Stimulated activated CD4-positive, alpha-beta T cell treated with anti-CD3 and anti-CD28 coated beads, TNF-alpha, amount 100 ng/mL, for 24 hours (primary cell): Measurements from ENCODE around the gene ZIC2.

Experiments used
- DNase-seq, 3 experiments: peaks; one replicate each; pipeline ENCODE4 v3.0.0-alpha.2; 2020; ENCODE audit warnings: low read depth in 3 of 3

Gene ZIC2

DNA sequence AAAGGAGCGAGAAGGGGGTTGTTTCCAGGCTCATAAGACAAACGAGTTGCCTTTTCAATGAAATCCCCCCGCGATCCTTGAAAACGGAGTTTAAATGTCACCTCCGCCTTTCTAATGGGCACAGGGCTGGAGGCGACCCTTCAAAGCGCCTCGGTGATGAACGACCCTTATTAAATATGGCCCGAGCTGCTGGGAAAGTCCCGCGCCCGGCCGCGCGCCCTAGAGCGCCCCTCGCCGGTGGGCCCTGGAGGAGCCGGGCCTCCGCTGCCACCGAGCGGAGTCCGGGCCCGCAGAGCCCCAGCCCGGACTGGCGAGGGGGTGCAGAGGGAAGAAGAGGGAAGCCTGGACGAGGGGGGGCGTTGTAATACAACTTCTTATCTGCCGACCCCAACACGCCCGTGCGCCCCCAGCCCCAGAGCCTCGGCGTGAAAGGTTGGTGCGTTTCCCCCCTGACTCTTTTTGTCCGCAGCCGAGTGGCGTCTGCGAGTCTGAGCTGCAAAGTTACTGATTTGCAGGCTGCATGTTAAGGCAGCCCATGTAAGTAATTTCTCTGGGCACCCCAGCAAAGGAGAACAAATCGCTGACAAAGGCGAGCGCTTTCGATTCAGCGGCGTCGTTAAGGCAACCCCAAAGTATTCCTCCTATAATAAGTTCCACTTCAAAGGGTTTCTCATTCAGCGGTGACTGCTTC, 21.9 kb upstream of the ZIC2 start:
- no peak for DNase-seq

DNA sequence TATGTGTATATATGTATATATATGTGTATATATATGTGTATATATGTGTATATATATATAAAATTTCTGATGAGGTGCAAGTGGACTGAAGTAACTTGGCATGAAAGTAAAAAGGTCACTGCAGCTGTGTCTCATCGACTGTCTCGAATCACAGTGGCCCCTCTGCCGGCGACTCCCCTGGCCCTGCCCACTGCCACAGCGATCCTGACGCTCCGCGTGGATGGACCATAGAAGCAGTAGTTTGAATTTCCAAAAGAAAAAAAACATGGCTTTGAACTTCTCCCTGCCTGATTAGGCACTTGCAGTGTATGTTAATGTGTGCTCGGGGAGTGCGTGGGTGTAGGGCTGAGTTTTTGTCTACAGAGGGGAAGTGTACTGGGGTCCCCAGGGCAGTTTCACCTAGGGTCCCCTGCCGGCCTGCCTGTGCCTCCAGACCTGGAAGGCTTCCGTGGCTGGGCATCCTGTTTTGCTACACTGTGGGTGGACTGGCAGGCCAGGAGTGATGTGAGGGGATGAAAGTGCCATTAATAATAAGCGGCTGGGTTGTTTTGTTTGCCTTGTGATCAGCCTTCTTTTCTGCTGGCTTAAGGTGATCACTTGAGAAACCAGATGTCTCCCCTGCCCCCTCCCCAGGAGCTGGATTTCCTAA, 20.8 kb upstream of the ZIC2 start:
- no peak for DNase-seq

DNA sequence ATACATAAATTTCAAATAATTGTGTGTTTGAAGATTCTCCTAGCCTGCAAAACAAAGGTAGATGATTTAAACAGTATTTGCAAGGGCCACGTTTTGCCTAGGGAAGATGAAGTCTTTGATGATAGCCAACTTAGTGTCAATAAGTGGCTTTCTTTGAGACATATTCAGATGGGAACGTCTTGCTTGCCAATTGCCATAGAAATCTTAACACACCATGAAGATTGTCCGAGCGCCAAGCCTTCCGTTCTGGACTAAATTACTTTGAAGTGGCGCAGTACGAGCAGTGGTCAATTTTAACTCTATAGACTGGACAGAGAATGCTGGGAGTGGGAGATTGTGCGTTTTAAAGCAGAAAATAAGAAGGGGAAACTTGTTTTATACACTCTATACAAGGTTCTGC, 19.9 kb upstream of the ZIC2 start:
- DNase-seq, result no peak

DNA sequence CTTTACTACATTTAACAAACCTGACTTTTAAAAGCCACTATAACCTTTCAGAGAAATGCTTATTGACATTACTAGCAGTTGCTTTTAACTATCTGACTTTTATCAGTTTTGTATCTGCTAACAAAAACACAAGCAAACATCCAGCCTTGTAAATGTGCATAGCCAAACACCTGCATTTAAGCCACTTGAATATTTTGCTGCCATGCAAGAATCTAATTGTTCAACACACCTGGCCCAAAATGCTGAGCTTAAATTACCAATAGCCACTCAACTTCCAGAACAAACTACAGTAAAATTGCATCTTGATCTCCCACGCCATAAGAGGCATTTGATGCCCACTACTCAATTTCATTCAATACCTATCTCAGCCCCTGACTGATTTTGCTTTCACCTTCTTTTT, 19.3 kb upstream of the ZIC2 start:
- DNase-seq, result no peak

DNA sequence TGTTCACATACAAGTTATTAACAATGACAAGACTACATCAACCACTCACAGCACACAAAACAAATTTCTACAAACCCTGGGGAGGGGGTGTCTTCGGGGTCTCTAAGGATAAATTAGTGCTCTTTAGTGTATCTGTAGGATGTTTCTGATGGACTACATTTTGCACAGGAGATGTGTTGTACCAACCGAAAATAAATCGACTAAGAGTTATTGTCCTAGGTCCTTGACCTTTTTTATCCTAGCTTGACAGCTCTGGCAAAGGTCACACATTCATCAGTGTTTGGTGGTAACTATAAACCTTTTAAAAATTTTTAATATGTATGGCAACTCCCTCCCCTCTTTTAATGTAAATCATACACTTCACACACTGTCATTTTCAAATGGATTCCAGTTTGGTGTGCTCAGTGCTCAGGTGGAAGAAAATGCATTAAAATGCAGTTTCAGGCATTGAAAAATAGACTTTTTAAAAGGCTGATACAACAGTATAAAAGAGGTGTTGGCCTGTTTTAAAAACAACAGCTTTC, 17.7 kb upstream of the ZIC2 start:
- DNase-seq, result no peak

DNA sequence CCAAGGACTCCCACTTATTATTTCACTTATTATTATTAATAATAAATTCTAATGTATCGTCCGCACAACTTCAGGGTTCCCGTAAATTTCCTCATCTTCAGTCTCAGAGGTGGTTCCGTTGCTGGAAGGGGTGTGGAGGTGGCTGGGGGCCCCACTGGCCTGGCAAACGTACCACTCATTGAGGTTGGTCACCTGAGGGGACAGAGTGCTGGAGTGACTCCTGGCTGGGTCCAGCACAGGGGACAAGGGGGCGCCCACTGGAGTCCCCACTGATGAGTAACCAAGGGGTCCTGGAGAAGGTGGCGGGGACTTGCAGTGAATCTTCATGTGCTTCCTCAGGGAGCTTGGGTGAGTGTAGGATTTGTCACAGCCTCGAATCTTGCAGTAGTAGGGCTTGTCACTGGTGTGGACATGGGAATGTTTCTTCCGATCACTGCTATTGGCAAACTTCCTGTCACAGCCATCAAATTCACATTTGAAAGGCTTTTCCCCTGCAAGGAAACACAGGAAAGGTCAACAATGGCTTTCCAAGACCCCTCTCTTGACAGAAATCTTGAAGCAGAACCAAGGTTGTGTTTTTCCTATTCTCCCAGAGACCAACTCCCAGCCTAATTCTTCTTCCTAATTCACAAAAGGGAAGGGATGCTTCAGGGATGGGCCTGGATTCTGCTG, 16.1 kb upstream of the ZIC2 start:
- no peak for DNase-seq

DNA sequence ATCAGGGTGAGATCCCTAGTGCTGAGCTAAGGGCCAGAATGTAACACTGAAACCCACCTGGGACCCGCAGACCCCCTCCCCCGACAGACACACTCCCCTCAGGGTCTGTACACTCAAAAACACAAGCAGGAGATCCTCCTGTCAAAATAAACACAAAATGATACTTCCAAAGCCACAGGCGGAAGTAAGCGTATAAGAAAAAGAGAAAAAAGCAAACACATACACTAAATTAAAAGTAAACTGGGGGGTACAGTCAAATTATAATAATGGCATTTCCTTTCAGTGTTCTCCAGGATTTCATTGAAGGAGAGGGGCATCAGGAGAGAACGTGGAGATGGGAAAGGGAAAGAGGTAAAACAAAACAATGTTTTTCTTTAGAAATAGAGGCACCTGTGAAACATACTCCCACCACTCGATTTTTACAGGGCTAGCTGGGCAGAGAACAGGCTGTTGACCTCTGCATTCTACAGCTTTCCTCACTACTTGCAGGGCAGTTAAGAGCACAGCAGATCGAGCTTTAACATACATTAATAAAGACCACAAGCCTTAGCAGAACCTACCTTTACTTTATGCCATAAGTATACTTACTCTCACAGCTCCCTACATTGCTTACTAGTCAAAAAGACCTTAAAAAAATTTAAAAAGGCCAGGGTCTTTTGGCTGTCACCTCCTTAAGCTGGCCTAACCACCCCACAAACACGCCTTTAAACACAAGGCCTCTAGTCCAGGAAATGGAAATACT, 15.3 kb upstream of the ZIC2 start:
- DNase-seq, result no peak

DNA sequence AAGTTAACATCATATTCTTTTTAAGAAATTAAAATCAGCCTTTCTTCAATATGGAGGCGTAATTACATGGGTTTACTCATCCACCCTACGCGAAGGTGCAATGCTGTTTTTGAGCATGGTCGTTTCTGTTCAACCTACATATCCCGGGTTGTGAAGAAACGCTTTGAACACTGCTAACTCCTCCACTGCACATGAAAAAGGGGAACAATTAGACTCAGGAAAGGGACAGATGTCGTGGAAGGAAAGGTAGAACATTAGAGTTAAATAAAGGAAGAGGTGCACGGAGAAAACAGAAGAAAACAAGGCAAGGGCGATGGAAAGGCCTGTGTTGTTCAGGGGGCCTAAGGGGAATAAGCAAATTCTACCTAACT, 14.1 kb upstream of the ZIC2 start:
- DNase-seq, result no peak

DNA sequence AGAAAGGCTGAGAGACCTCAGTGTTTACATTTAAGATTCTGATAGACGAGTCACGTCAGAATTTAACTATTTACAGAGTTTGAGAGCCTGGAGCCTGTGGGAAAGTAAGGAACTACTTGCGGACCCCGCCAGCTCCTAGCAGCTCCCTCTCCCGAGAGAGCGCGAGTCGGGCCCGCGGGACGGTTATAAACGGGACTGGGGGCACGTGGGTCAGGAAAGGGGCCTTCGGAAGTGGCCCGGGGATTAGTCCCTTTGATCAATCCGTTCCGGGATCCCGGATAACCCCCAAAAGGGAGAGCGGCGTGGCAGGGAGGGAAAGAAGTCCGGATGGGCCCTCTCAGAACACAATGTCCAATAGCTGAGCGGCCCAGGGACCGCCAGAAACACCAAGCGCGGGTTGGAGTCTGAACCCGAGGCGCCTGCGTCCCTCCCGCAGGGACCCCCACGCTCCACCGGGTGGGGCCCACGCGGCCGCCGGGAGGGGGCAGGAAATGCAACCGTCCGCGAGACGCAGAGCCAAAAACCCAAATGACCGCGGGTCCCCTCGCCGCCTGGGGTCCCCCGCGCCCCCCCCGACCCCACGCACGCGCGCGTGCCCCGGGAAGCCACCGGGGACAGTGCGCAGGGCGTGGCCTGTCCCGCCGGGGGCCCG, 13.6 kb upstream of the ZIC2 start:
- DNase-seq, result no peak

DNA sequence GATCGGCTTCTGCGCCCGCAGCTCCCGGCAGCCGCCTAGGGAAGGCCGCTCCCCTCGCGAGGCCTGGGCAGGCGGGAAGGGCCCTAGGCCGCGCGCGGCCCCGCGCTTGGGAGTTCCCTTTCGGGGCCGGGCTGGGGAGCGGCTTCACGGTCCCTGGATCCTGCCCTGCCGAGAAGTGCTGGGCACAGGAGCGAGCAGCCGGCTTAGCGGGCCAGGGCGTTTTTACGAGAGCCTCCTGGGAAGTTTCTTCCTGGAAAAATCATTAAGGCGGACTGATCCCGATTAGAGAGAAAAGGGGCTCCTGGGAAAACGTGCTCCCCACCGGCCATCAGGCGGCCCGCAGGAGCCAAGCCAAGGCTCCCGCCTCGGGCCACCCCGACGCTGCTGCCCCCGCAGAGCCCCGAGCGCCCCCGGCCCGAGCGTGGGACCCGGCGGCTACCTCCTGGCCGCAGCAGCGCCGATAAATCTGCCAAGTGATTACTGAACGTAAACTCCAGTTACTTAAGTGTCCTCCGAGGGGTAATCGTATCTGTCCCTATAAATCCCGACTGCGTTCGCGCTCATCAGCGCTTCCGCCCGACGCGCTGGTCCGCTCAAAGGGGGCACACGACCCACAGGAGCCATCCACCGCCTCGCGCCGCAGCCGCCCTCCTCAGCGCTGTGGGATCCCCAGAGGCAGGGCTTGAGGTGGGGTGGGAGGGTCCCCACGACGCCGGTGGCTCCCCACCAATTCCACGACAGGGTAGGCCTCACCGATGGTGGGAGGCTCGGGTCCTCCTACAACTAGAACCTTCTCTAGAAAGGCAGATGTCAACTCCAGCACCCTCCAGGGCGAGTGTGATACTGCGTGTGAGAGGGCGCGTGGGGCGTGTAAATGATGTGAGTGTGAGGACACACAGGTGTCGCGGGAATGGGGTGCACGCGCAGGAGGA, 12.8 kb upstream of the ZIC2 start:
- DNase-seq, result no peak

DNA sequence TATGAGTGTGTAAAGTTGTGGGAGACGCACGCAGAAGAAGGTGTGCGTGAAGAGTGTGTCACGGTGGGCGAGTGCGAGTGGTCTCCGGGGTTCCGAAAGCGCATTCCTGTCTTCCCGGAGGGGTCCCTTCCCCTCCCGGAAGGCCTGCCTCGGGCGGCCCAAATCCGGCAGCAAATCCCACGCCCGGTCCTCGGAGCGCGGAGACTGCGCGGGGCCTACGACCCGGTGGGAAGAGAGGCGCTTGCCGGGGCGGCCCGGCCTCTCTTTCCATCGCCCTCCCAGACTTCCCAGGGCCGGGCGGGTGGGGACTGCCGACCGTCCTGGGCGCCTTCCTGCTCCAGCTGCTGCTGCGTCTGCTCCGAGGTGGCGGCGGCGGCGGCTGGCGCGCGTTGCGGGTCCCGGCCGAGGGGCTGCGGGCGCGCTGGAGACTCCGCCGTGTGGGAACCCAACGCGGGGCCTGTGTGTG, 12.1 kb upstream of the ZIC2 start:
- no peak for DNase-seq

DNA sequence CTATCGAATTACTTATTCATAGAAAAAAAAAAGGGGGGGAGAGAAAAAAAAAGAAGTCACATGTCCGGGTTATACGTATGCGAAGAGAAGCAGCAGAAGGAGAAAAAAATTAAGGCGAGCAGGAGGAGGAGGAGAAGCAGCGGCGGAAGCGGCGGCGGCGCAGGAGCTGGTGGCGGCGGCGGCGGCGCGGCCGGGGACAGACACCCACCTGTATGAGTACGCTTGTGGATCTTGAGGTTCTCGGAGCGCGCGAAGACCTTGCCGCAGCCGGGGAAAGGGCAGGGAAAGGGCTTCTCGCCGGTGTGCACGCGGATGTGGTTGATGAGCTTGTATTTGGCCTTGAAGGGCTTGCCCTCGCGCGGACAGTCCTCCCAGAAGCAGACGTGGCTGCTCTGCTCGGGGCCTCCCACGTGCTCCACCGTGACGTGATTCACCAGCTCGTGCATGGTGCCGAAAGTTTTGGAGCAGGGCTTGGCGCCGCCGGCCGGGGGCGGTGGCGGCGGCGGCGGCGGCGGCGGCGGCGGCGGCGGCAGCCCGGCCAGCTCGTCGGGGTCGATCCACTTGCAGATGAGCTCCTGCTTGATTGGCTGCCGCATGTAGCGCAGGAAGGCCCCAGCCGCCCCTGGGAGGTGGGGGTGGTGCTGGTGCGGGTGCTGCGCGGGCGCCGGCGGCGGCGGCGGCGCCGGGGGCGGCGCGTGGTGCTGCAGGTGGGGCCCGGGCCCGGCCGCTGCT, 11.5 kb upstream of the ZIC2 start:
- DNase-seq, result peak in 1 of 3 experiments; percentile 26

DNA sequence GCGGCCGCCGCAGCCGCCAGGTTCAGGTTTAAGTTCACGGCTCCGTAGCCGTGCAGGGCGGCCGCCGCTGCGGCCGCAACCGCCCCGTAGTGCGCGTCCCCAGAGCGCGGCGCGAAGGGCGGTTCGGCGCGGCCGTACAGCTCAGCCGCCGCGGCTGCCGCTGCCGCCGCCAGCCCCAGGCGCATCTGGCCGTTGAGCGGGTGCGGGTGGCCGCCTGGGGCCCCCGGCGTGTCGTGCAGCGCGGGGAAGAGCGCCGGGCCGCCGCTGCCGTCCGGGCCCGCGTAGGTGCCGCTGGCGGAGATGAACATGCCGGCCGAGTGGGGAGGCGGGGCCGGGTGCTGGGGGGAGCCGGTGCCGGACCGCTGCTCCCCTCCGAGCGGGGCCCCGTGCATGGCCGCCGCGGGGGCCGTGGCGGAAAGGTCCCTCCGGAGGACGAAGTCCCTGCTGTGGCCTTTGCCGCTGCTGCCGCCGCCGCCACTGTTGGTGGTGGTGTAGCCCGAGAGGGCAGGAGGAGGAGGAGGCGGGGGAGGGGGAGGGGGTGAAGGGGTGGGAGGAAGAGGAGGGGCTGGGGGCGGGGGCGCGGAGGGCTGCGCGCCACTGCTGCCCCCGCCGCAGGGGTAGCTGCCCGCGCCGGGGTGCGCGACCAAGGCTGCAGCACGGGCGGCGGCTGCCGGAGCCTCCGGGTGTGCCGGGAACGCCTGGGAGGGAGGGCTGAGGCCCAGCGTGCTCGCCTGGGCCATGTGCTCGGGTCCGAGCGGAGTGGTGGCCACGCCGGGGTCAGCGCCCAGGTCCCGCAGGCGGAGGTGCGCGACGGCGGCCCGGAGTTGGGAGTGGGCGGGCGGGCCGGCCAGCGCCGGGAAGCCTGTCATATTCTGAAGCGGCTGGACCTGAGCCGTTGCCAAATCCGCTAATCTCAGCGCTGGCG, 10.7 kb upstream of the ZIC2 start:
- no peak for DNase-seq

DNA sequence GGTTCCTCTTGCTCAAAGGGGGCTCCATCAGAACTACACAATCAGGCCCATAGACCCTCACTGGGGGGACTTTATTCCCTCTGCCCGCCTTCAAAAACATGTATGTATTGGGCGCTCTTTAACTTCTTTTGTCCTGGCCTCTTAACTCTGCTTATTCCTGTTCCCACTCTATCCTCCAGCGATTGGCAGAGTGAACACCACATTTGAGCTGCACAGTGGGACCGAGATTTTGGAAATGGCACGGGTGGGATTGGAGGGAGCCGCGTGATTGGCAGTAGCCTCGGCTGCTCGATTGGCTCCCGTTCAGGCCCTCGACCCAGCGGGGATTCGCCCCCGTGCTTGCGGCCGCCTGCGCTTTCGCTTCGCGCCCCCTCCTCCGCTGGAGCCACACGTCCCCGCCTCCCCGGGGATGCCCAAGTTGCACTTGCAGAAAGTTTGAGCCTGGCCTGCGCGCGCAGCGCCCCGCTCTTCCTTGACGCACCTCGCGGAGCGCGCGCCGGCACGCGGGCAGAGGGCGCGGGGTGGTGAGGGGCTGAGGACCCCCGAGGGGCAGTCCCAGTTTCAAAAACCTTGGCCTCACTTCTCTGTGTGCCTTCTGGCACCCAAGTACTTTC, 9.9 kb upstream of the ZIC2 start, which contains the start of gene ZIC5:
Gene ZIC5 (minus strand): TSS at position 192 of the 614 bp plus-strand sequence. CDS start 164 bp downstream, at position 28.
- no peak for DNase-seq

DNA sequence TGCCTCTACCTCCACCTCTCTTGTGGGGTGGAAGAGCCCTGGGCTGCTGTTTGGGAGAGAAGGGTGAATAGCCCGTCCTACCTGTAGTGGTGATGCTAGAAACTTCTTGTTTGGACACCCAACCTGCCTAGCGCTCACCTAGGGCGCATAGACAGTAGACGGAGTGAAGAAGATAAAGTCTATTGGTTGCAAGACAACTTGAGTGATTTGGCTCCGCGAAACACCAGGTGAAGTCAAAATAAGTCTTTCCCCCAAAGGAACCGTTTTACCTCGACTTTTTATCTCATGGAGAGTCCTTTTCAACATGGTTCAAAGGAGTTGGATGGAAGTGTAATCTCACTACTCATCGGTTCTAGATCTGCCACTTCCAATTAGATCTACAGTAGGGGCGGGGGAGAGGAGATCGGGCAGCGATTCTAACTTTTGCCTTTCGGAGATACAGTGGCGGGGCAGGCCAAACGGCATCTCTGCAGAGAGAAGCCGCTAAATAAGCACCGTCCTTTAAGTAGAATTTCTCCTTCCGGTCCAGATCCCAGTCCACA, 9.3 kb upstream of the ZIC2 start:
- no peak for DNase-seq

DNA sequence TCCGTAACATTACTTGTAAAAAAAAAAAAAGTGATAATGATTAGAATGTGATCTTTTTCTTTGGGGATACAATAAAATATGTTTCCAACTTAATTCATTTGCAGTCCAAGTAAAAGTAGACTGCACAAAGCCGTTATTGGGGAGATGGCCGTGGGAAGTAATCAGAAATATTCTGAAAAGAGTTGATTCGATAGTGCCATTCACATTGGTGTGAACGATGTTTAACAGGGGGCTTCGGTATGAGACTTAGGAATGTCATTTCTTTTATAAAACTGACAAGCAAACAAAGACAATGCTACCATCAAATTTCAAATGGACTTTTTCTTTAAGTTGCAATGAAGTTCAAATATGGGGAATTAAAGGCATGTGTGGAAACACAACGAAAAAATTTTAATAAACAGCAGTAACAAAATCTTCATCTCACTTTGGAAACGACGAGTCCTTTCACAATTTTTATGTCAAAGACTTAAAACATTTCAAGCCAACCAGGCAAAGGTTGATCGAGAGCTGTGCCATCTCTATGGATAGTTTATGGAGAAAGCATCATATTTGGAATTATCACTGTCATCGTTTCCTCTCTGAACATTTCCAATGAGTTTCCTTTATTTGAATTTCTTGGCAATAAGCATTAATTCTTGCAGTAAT, 8.3 kb upstream of the ZIC2 start:
- DNase-seq, result no peak

DNA sequence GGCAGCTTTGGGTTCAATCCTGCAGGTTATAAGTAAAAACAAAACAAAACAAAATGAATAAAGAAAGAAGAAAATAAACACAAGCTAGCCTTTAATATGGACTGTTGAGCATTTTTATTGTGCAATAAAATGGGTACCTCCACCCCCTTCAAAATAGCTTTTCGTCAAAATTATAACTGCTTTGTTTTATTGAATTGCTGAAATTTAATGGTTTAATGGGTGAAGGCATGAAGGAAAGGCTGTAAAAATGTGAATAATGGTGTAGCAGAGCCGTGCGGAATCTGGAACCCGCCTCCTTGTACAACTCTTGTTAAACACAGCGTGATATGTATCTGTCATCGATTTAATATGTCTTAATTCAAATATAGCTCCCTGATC, 7.8 kb upstream of the ZIC2 start:
- DNase-seq, result no peak
